GM21423 (cell line): ENCODE results near the gene MAK.
"Not testable (repeated sequence)": the region's sequence is repeated elsewhere in the genome, so short reads cannot be mapped to it uniquely, and the experiment has no call there.

Source experiments
- ATAC-seq: cut with Tn5 transposase; IDR thresholded peaks from one replicate; pipeline ENCODE4 v1.9.1; 2021; ENCODE audit warnings: mild to moderate bottlenecking, moderate library complexity; ENCODE audit not compliant: unreplicated experiment

MAK gene

GRCh38 chr6:10792101-10792500 lies 46.2 kb downstream of the MAK start:
- no peak for ATAC-seq

- no peak for ATAC-seq
Measured at GRCh38 chr6:10791673-10792072, 46.7 kb downstream of the MAK start.

- no peak for ATAC-seq
Measured at GRCh38 chr6:10779076-10779475, 59.3 kb downstream of the MAK start.

- no peak for ATAC-seq
Measured at GRCh38 chr6:10778230-10778629, 60.1 kb downstream of the MAK start.

GRCh38 chr6:10771371-10771894 lies 66.9 kb downstream of the MAK start:
- ATAC-seq, result no peak

- no peak for ATAC-seq
Measured at GRCh38 chr6:10769419-10769818, 68.9 kb downstream of the MAK start.

GRCh38 chr6:10763006-10763405 lies 75.3 kb downstream of the MAK start:
- no peak for ATAC-seq

- no peak for ATAC-seq
Measured at GRCh38 chr6:10759884-10760329, 78.4 kb downstream of the MAK start.

GRCh38 chr6:10759312-10759839 lies 79.0 kb downstream of the MAK start:
- no peak for ATAC-seq

- no peak for ATAC-seq
Measured at GRCh38 chr6:10756085-10756484, 82.3 kb downstream of the MAK start.

GRCh38 chr6:10751757-10752156 lies 86.6 kb downstream of the MAK start:
- not testable (repeated sequence) for ATAC-seq

- not testable (repeated sequence) for ATAC-seq
Measured at GRCh38 chr6:10750568-10750967, 87.8 kb downstream of the MAK start.

- ATAC-seq, result no peak
Measured at GRCh38 chr6:10749734-10750133, 88.6 kb downstream of the MAK start.

- peak; percentile 96 for ATAC-seq
Measured at GRCh38 chr6:10747251-10747972, 90.9 kb downstream of the MAK start, which contains the start of gene TMEM14B. TMEM14B (plus strand) TSS chr6:10747805; CDS start chr6:10749246, 1,441 bp downstream.

- no peak for ATAC-seq
Measured at GRCh38 chr6:10746915-10747250, 91.5 kb downstream of the MAK start.

- no peak for ATAC-seq
Measured at GRCh38 chr6:10745116-10745515, 93.2 kb downstream of the MAK start.

GRCh38 chr6:10743515-10743914 lies 94.8 kb downstream of the MAK start:
- no peak for ATAC-seq

GRCh38 chr6:10742251-10742650 lies 96.1 kb downstream of the MAK start:
- ATAC-seq, result no peak

- ATAC-seq, result not testable (repeated sequence)
Measured at GRCh38 chr6:10741643-10742042, 96.7 kb downstream of the MAK start.

- ATAC-seq, result no peak
Measured at GRCh38 chr6:10740061-10740460, 98.3 kb downstream of the MAK start.

GRCh38 chr6:10736731-10737130 lies 101.6 kb downstream of the MAK start:
- ATAC-seq, result no peak

GRCh38 chr6:10733863-10734262 lies 104.5 kb downstream of the MAK start:
- ATAC-seq, result no peak
